Measurements from ENCODE around the gene ABCC8. TPM values are rescaled to one million over a fixed set of nuclear protein-coding genes. Genes with fewer than 3 reads are reported as not detected.

ABCC8 gene
- total RNA-seq, 1 experiment from 2014 or later = 2.4 TPM

DNA sequence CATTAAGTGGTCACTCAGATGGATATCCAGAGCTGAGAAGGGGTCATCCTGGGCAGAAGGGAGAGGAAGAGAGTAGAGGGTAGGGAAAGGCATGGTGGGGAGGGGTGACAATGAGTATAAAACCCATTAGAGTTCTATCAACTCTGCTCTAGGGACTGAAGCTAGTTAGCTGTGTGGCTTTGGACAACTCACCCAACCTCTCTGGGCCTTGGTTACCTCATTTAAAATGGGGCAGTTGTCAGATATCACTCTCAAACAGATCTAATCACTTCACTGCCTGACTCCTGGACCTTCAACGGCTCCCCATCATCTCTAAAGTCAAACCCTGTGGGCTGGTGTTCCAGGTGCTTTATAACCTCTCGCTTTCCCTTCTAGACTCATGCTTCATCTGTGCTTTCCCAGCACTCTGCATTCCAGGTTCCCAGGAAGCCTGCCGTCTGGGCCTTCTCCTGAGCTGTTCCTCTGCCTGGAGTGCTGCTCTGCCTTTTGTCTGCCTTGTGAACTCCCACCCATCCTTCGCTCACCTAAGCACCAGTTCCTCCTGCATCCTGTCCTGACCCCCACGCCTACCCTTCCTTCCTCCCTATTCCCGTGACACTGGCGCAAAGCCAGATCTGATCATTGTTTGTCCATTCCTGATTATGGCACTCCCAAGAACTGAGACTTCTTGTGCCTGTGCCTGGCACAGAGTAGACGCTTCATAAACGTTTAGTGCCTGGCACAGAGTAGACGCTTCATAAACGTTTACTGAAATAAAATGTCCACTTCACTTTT, 65.9 kb downstream of the ABCC8 start:
- Histone ChIP-seq H3K9me3 (ENCODE audit: control insufficient read depth, low read depth, low read length) (no peaks in the 10 kb centered on the region), H2AFZ (ENCODE audit: low read length) (no peak overlapping the region), H3T11ph (ENCODE audit: low read length) (no peak overlapping the region), H2BK15ac (ENCODE audit: low read depth, low read length) (no peak overlapping the region), H2BK120ac (ENCODE audit: low read depth, low read length, poor library complexity, severe bottlenecking) (no peak overlapping the region), H4K20me1 (ENCODE audit: control insufficient read depth, insufficient read depth, insufficient read length) (no peaks in the 10 kb centered on the region), H2AK5ac (ENCODE audit: insufficient read length, low read length) (no peak overlapping the region), H2BK12ac (ENCODE audit: insufficient read length, low read depth, low read length) (no peak overlapping the region), H4K91ac (ENCODE audit: insufficient read length, low read depth, low read length) (no peak overlapping the region), H3K27me3 (ENCODE audit: insufficient read depth, low read length) (no peaks in the 10 kb centered on the region), H3K4ac (ENCODE audit: low read depth, low read length) (no peak overlapping the region), H3K23ac (ENCODE audit: insufficient read length, low read depth, low read length) (no peak overlapping the region), H3K27ac (ENCODE audit: insufficient read length, low read depth, low read length) (no peak overlapping the region), H3K79me1 (ENCODE audit: insufficient read depth, low read depth, low read length, poor library complexity, severe bottlenecking) (no peaks in the 10 kb centered on the region), H3K14ac (ENCODE audit: insufficient read depth, low read length) (no peak overlapping the region), H3K9ac (ENCODE audit: extremely low read depth, insufficient read length, low read length) (no peak overlapping the region), H3K18ac (ENCODE audit: insufficient read length, low read depth, low read length) (no peak overlapping the region), H3K4me2 (ENCODE audit: insufficient read depth, insufficient read length, low read length) (no peak overlapping the region), H4K5ac (ENCODE audit: insufficient read length, low read depth, low read length) (no peak overlapping the region), H3K56ac (ENCODE audit: insufficient read length, low read depth, low read length) (no peak overlapping the region), H3K4me1 (ENCODE audit: insufficient read depth, low read length) (no peaks in the 10 kb centered on the region), H2BK5ac (ENCODE audit: insufficient read length, low read length) (no peak overlapping the region), H2BK20ac (ENCODE audit: low read depth, low read length, poor library complexity, severe bottlenecking) (no peak overlapping the region), H3K79me2 (ENCODE audit: insufficient read depth, low read length) (no peaks in the 10 kb centered on the region), H3K23me2 (ENCODE audit: insufficient read length, low read depth, low read length, poor library complexity, severe bottlenecking) (no peaks in the 10 kb centered on the region), H4K8ac (replicated peaks; ENCODE audit: insufficient read length, low read depth, low read length) (no peak overlapping the region)
- H3K9me3 Mint-ChIP-seq = peaks cover 0 to 6% of the 10 kb centered on the region in 2 experiments; a peak in 2 of 5 replicates
- peaks cover 11 to 17% of the 10 kb centered on the region in 2 experiments for H3K4me1 Mint-ChIP-seq
- TF ChIP-seq, protein P1, sequence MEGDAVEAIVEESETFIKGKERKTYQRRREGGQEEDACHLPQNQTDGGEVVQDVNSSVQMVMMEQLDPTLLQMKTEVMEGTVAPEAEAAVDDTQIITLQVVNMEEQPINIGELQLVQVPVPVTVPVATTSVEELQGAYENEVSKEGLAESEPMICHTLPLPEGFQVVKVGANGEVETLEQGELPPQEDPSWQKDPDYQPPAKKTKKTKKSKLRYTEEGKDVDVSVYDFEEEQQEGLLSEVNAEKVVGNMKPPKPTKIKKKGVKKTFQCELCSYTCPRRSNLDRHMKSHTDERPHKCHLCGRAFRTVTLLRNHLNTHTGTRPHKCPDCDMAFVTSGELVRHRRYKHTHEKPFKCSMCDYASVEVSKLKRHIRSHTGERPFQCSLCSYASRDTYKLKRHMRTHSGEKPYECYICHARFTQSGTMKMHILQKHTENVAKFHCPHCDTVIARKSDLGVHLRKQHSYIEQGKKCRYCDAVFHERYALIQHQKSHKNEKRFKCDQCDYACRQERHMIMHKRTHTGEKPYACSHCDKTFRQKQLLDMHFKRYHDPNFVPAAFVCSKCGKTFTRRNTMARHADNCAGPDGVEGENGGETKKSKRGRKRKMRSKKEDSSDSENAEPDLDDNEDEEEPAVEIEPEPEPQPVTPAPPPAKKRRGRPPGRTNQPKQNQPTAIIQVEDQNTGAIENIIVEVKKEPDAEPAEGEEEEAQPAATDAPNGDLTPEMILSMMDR (conservative IDR thresholded peaks at IDR 0.05) = no peak
- DNase-seq = no peak
- no peak overlapping the region for H3K27ac Mint-ChIP-seq
- WGBS (ENCODE audit: extremely low coverage, insufficient read length, low lambda C conversion rate) = no CpG with 5 or more reads among the region's 11 CpGs
- peaks cover 47% of the 10 kb centered on the region for H3K27me3 Mint-ChIP-seq (ENCODE audit: low read depth)
- no peak overlapping the region for H3K4me3 Mint-ChIP-seq
- H3K36me3 Mint-ChIP-seq (ENCODE audit: insufficient read depth in 1 of 3, low read depth in 3 of 3) = no peaks in the 10 kb centered on the region

Data from H9 (cell line).